ENCODE data around the gene MCAM.

DNA sequence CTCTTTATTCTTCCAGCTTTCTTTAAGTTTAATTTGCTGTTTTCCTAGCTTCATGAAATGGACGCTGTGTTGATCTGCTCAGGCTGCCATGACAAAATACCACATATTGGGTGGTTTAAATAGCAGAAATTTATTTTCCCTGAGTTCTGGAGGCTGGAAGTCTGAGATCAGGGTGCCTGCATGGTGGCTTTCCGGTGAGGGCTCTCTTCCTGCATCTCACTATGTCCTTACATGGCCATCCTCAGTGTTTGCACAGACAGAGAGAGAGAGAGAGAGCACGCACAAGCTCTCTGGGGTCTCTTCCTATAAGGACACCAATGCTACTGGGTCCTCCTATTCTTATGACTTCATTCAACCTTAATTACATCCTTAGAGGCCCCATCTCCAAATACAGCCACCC lies 28.7 kb downstream of the MCAM start:
- TF ChIP-seq CTCF (conservative IDR thresholded peaks at IDR 0.05 in 1 of 2, IDR thresholded peaks at IDR 0.05 in 1 of 2; ENCODE audit: low read depth in 1 of 2, low read length in 2 of 2) = no peak
- TF ChIP-seq EZH2 (IDR thresholded peaks at IDR 0.05; ENCODE audit: low read length, missing control alignments) = no peak
